ENCODE data around the gene DHH.

DNA sequence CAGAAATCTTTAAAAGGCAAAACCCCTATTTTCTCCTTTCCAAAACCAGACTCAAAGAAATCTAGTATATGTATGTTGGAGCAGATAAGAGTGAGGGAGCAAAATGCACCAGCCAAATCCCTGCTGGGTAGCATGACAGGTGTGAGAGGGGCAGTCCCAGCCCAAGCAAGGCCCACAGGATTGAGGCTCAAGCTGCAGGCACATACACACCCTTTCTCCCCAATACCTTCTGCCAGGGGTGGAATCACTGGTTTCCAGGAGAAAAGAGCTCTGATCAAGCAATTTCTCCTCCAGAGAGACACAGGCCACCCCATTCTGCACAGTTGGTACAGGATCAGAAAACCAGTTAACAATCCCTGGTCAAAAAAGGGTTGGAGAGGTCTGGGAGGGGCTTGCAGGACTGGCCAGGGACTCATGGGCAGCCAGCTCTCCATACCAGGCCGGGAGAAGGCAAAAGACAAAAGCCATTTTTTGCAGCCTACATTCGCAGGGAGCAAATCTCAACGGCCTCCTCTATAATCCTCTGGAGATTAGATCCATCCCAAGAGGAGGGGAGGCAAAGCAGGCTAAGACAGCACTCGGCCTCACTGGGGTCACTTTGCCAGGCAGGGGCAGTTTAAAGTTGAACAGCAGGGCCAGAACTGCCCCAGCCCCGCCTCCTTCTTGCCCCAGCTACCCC is 36.1 kb downstream of the DHH start:
- TF ChIP-seq, protein P1, sequence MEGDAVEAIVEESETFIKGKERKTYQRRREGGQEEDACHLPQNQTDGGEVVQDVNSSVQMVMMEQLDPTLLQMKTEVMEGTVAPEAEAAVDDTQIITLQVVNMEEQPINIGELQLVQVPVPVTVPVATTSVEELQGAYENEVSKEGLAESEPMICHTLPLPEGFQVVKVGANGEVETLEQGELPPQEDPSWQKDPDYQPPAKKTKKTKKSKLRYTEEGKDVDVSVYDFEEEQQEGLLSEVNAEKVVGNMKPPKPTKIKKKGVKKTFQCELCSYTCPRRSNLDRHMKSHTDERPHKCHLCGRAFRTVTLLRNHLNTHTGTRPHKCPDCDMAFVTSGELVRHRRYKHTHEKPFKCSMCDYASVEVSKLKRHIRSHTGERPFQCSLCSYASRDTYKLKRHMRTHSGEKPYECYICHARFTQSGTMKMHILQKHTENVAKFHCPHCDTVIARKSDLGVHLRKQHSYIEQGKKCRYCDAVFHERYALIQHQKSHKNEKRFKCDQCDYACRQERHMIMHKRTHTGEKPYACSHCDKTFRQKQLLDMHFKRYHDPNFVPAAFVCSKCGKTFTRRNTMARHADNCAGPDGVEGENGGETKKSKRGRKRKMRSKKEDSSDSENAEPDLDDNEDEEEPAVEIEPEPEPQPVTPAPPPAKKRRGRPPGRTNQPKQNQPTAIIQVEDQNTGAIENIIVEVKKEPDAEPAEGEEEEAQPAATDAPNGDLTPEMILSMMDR (IDR thresholded peaks at IDR 0.05; ENCODE audit: insufficient read depth, low read length), result no peak
- TF ChIP-seq POLR2AphosphoS5 (IDR thresholded peaks at IDR 0.05; ENCODE audit: low read depth) (no peak), GABPA (IDR thresholded peaks at IDR 0.05; ENCODE audit: low read depth) (no peak)
- TF ChIP-seq, protein P2, sequence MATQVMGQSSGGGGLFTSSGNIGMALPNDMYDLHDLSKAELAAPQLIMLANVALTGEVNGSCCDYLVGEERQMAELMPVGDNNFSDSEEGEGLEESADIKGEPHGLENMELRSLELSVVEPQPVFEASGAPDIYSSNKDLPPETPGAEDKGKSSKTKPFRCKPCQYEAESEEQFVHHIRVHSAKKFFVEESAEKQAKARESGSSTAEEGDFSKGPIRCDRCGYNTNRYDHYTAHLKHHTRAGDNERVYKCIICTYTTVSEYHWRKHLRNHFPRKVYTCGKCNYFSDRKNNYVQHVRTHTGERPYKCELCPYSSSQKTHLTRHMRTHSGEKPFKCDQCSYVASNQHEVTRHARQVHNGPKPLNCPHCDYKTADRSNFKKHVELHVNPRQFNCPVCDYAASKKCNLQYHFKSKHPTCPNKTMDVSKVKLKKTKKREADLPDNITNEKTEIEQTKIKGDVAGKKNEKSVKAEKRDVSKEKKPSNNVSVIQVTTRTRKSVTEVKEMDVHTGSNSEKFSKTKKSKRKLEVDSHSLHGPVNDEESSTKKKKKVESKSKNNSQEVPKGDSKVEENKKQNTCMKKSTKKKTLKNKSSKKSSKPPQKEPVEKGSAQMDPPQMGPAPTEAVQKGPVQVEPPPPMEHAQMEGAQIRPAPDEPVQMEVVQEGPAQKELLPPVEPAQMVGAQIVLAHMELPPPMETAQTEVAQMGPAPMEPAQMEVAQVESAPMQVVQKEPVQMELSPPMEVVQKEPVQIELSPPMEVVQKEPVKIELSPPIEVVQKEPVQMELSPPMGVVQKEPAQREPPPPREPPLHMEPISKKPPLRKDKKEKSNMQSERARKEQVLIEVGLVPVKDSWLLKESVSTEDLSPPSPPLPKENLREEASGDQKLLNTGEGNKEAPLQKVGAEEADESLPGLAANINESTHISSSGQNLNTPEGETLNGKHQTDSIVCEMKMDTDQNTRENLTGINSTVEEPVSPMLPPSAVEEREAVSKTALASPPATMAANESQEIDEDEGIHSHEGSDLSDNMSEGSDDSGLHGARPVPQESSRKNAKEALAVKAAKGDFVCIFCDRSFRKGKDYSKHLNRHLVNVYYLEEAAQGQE (IDR thresholded peaks at IDR 0.05; ENCODE audit: insufficient replicate concordance, low read depth), result no peak

Data from HL-60 (cell line).